Neural progenitor cell (in vitro differentiated cells): ENCODE results near the gene DCTN2.

Experiments
- CTCF ChIP-seq: fragments of 200-600 bp; sonication (generic); IDR thresholded peaks from 2 replicates; pipeline ENCODE4 v1.5.1; 2017; ENCODE audit warnings: antibody characterized with exemption, mild to moderate bottlenecking
- EZH2phosphoT487 ChIP-seq: fragments of 200-600 bp; sonication (generic); IDR thresholded peaks from 2 replicates; pipeline ENCODE4 v1.6.1; 2017; ENCODE audit warnings: antibody characterized with exemption

- no peak for TF ChIP-seq CTCF
- TF ChIP-seq EZH2phosphoT487: no peak
Observed at GRCh38 chr12:57590864-57591781, 44.1 kb upstream of the DCTN2 start, which contains the start of gene PIP4K2C.
